T-cell (primary cell): ENCODE results near the gene SLC1A3. TPM values are rescaled to one million over a fixed set of nuclear protein-coding genes. Genes with fewer than 3 reads are reported as not detected.

Experiments used
- ATAC-seq, 4 experiments: fragments of 200-7000 bp in 3 of 4; fragments of 150-1000 bp in 1 of 4; cut with Tn5 transposase; replicated peaks in 1 of 4; 1 replicate in 3 of 4; 2 replicates in 1 of 4; pipeline ENCODE4 v1.10.0; 2021; ENCODE audit warnings: moderate library complexity in 3 of 4, mild to moderate bottlenecking in 2 of 4, moderate number of reproducible peaks in 1 of 4
- CTCF ChIA-PET, 2 donors: fragments of 300-600 bp; sonication (Branson Sonifier 250); formaldehyde crosslinking; loops; one replicate each; lab custom pipeline; 2022; ENCODE audit warnings: antibody characterized with exemption in 2 of 2; lab: Charles Lee
- POLR2A ChIA-PET, 2 donors: fragments of 300-600 bp; sonication (Branson Sonifier 250); formaldehyde crosslinking; loops; one replicate each; lab custom pipeline; 2022; ENCODE audit warnings: antibody characterized with exemption in 2 of 2; lab: Charles Lee
- DNase-seq, 35 experiments: peaks; one replicate each; pipeline versions ENCODE4 v3.0.0 to v3.0.0-alpha.2; 2013 to 2023
- H3K27ac ChIP-seq: one replicate; pipeline ENCODE4 v1.5.1; 2013; ENCODE audit warnings: low read length
- H3K27me3 ChIP-seq, 2 experiments: replicated peaks in 1 of 2; 1 replicate in 1 of 2; 2 replicates in 1 of 2; pipeline versions ENCODE4 v1.6.1 to v1.7.0; 2013; ENCODE audit warnings: low read length in 1 of 2, mixed read lengths in 1 of 2; ENCODE audit not compliant: control insufficient read depth in 2 of 2, insufficient read depth in 2 of 2; ENCODE audit errors: extremely low read depth in 1 of 2
- H3K36me3 ChIP-seq, 2 donors: 1 replicate in 1 of 2; 2 replicates in 1 of 2; pipeline versions ENCODE4 v1.6.1 to v1.7.0; 2013; ENCODE audit warnings: low read length in 1 of 2; ENCODE audit not compliant: control insufficient read depth in 2 of 2, insufficient read depth in 1 of 2; ENCODE audit errors: extremely low read depth in 1 of 2
- H3K4me1 ChIP-seq, 2 experiments: 1 replicate in 1 of 2; 2 replicates in 1 of 2; pipeline versions ENCODE4 v1.6.1 to v1.7.0; 2013; ENCODE audit warnings: low read length in 2 of 2, mixed read lengths in 1 of 2; ENCODE audit not compliant: insufficient read depth in 2 of 2, control insufficient read depth in 1 of 2; ENCODE audit errors: extremely low read depth in 1 of 2
- H3K4me3 ChIP-seq, 2 donors: 1 replicate in 1 of 2; 2 replicates in 1 of 2; pipeline versions ENCODE4 v1.5.1 to v1.7.0; 2013; ENCODE audit warnings: mild to moderate bottlenecking in 2 of 2, low read length in 1 of 2, moderate library complexity in 1 of 2; ENCODE audit not compliant: control insufficient read depth in 1 of 2; ENCODE audit errors: extremely low read depth in 1 of 2
- H3K9me3 ChIP-seq: 2 replicates; pipeline ENCODE4 v1.7.0; 2013
- H3K27ac Mint-ChIP-seq, 2 donors: one replicate each; pipeline ENCODE4 v1.8.0; 2020 to 2021; ENCODE audit warnings: mild to moderate bottlenecking in 2 of 2, mixed read lengths in 2 of 2
- H3K27me3 Mint-ChIP-seq, 2 donors: one replicate each; pipeline ENCODE4 v1.8.0; 2021 to 2022; ENCODE audit warnings: mixed read lengths in 2 of 2
- H3K36me3 Mint-ChIP-seq: one replicate; pipeline ENCODE4 v1.8.0; 2021; ENCODE audit warnings: mixed read lengths
- H3K4me1 Mint-ChIP-seq, 3 donors: one replicate each; pipeline ENCODE4 v1.8.0; 2020 to 2022; ENCODE audit warnings: mixed read lengths in 3 of 3, mild to moderate bottlenecking in 1 of 3
- H3K4me3 Mint-ChIP-seq, 3 donors: one replicate each; pipeline ENCODE4 v1.8.0; 2020 to 2022; ENCODE audit warnings: mild to moderate bottlenecking in 3 of 3, mixed read lengths in 3 of 3, moderate library complexity in 3 of 3
- H3K9me3 Mint-ChIP-seq, 3 donors: one replicate each; pipeline ENCODE4 v1.8.0; 2020 to 2022; ENCODE audit warnings: mixed read lengths in 3 of 3
- WGBS: methylation state at CpG from one replicate; pipeline ENCODE4 v1.1.5; 2013; ENCODE audit warnings: missing lambda C conversion rate; ENCODE audit not compliant: insufficient coverage; 5-methylcytosine and 5-hydroxymethylcytosine counted together
- total RNA-seq, 35 experiments: library from RNA in 6 of 35; stranded (reverse) in 6 of 35; fragments of 120-200 nt in 1 of 35; gene quantifications; one replicate each; pipeline versions ENCODE4 v1.2.1 to v1.2.4 and lab custom pipeline; 2013 to 2026

The SLC1A3 gene
- total RNA-seq, 5 donors from 2014 or later (not counting 1 experiment from before 2014, with no cell fraction given) = 0.12 to 0.25 (median 0.23) TPM; not detected in 2

- Mint-ChIP-seq H3K27me3 (peaks cover 23% of the 10 kb centered on the region in 2 donors), H3K27ac (no peak overlapping the region), H3K4me1 (peaks cover 0 to 3% (median 0%) of the 10 kb centered on the region in 3 donors), H3K36me3 (no peaks in the 10 kb centered on the region), H3K9me3 (no peaks in the 10 kb centered on the region), H3K4me3 (no peak overlapping the region)
- no peak overlapping the region for H3K4me3 ChIP-seq
- H3K27me3 ChIP-seq = peaks cover 0 to 4% of the 10 kb centered on the region in 2 experiments
- no CpG with 5 or more reads among the region's 2 CpGs for WGBS
- no peaks in the 10 kb centered on the region for H3K9me3 ChIP-seq
- no peaks in the 10 kb centered on the region for H3K36me3 ChIP-seq
- POLR2A ChIA-PET = no interaction called here
- H3K4me1 ChIP-seq = no peaks in the 10 kb centered on the region
- CTCF ChIA-PET = interaction anchor here in 1 of 2 donors (0.5 kb wide), 1 partner anchor 28 kb away, joined by 3 read pairs; no protein-coding TSS in a partner anchor
- DNase-seq = no peak
- no peak overlapping the region for H3K27ac ChIP-seq
- ATAC-seq = no peak
Observed at GRCh38 chr5:36628695-36629094, 22.3 kb downstream of the SLC1A3 start.

DNA sequence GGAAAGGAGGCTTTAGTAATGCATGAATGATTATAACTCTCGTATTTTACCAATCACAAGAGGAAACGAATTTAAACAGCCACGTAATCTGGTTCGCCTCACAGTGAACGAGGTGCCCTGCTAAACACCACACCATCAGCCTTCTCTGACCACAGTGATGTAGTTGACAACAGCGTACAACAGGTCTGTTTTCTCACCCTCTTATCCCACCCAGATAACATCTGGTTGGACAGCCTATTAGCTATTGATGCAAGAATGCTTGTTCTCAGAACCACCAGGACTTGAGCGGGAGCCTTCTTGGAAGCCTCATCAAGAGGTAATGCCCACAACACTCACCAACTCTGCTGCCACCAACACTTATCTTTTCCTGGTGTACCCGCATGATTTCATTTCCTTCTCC is 23.3 kb downstream of the SLC1A3 start:
- 65% methylated on average over 5 of the region's 8 CpGs for WGBS
- no peak for ATAC-seq

GRCh38 chr5:36630201-36631145 is 24.1 kb downstream of the SLC1A3 start:
- Histone ChIP-seq H3K36me3 (no peaks in the 10 kb centered on the region), H3K4me1 (no peaks in the 10 kb centered on the region), H3K27me3 (no peaks in the 10 kb centered on the region), H3K9me3 (no peaks in the 10 kb centered on the region), H3K27ac (no peak overlapping the region), H3K4me3 (no peak overlapping the region)
- ChIA-PET CTCF (interaction anchor here in 1 of 2 donors (0.5 kb wide), 1 partner anchor 100 kb away, joined by 3 read pairs; no protein-coding TSS in a partner anchor), POLR2A (no interaction called here)
- Mint-ChIP-seq H3K27me3 (peaks cover 20 to 25% of the 10 kb centered on the region in 2 donors), H3K27ac (no peak overlapping the region), H3K36me3 (no peaks in the 10 kb centered on the region), H3K9me3 (no peaks in the 10 kb centered on the region), H3K4me1 (no peaks in the 10 kb centered on the region), H3K4me3 (no peak overlapping the region)
- no CpG with 5 or more reads among the region's 1 CpG for WGBS
- ATAC-seq (no peak), DNase-seq (no peak)

More for the DNA sequence above, 23.3 kb downstream of the SLC1A3 start:
- ChIA-PET CTCF (interaction anchor here in 1 of 2 donors (0.5 kb wide), 1 partner anchor 100 kb away, joined by 3 read pairs; no protein-coding TSS in a partner anchor), POLR2A (no interaction called here)
- DNase-seq = no peak
- peaks cover 20 to 25% of the 10 kb centered on the region in 2 donors for H3K27me3 Mint-ChIP-seq
- no peaks in the 10 kb centered on the region for H3K4me1 Mint-ChIP-seq
- H3K27ac Mint-ChIP-seq = no peak overlapping the region
- H3K4me3 Mint-ChIP-seq = no peak overlapping the region
- H3K36me3 Mint-ChIP-seq = no peaks in the 10 kb centered on the region
- H3K4me1 ChIP-seq = no peaks in the 10 kb centered on the region
- H3K9me3 Mint-ChIP-seq = no peaks in the 10 kb centered on the region
- H3K36me3 ChIP-seq = no peaks in the 10 kb centered on the region
- no peak overlapping the region for H3K27ac ChIP-seq
- H3K4me3 ChIP-seq = no peak overlapping the region
- no peaks in the 10 kb centered on the region for H3K27me3 ChIP-seq
- no peaks in the 10 kb centered on the region for H3K9me3 ChIP-seq

DNA sequence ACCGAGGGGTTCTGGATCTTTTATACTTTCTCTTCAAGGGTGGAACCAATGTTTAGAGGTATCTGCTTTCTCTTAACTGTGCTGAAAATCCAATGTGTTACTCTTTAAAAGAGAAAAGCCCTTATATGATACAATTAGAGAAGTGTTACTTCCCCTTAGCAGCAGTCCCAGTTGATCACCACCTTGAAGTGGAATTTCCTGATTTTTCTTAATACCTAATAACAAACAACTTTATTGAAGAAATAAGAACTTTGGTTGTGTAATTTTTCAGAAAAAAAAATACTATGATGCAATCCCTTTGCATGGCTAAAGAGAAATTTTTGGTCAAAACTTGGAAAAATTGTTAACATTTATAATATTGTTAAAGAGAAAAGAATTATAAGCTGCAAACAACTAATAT is 24.7 kb downstream of the SLC1A3 start:
- no peak for DNase-seq
- Histone ChIP-seq H3K27me3 (no peaks in the 10 kb centered on the region), H3K4me1 (no peaks in the 10 kb centered on the region), H3K36me3 (no peaks in the 10 kb centered on the region), H3K9me3 (no peaks in the 10 kb centered on the region), H3K27ac (no peak overlapping the region), H3K4me3 (no peak overlapping the region)
- WGBS = no CpG with 5 or more reads among the region's 1 CpG
- H3K27me3 Mint-ChIP-seq = peaks cover 16 to 22% of the 10 kb centered on the region in 2 donors
- H3K4me1 Mint-ChIP-seq = no peaks in the 10 kb centered on the region
- ATAC-seq = no peak
- H3K36me3 Mint-ChIP-seq = no peaks in the 10 kb centered on the region
- H3K27ac Mint-ChIP-seq = no peak overlapping the region
- ChIA-PET POLR2A (no interaction called here), CTCF (no interaction called here)
- H3K4me3 Mint-ChIP-seq = no peak overlapping the region
- H3K9me3 Mint-ChIP-seq = no peaks in the 10 kb centered on the region

DNA sequence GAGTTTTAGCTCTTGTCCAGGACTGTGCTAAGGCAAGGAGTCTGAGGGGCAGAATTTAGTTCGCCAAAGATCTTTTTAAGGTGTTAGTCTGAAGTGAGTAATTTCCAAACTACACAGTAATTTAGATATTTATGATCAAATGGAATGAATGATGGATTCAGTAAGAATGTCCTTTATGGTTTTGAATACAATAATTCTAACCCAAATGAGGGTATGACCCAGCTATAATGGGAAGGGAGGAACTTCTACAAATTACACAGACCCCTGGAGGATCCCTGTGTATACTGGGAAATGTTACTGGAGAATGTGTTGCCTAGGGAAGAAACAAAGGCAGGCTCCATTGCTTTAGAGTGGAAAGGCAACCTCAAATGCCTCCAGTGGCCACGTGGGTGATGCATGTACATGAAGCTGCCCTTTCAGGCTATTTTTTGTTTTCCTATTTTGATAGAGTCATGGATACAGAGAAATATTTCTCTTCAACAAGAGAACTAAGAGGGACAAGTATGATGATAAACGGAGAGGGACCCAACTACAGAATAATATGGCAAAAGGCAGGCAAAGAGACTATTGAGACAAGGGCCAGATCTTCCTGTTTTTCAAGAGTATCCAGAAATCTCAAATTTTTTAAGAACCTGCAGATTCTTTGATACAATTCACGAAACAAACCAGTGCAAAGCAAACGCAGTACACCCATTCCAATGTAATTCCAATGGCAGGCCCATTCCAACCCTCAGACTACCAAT is 25.4 kb downstream of the SLC1A3 start:
- H3K4me3 ChIP-seq = no peak overlapping the region
- Mint-ChIP-seq H3K27me3 (peaks cover 16 to 19% of the 10 kb centered on the region in 2 donors), H3K9me3 (no peaks in the 10 kb centered on the region), H3K4me3 (no peak overlapping the region), H3K36me3 (no peaks in the 10 kb centered on the region), H3K4me1 (no peaks in the 10 kb centered on the region), H3K27ac (no peak overlapping the region)
- no peaks in the 10 kb centered on the region for H3K36me3 ChIP-seq
- H3K4me1 ChIP-seq = no peaks in the 10 kb centered on the region
- H3K27ac ChIP-seq = no peak overlapping the region
- H3K27me3 ChIP-seq = peaks cover 0 to 2% of the 10 kb centered on the region in 2 experiments
- 36% methylated on average over 2 of the region's 5 CpGs for WGBS
- DNase-seq = no peak
- POLR2A ChIA-PET = no interaction called here
- CTCF ChIA-PET = no interaction called here
- ATAC-seq = no peak
- no peaks in the 10 kb centered on the region for H3K9me3 ChIP-seq

DNA sequence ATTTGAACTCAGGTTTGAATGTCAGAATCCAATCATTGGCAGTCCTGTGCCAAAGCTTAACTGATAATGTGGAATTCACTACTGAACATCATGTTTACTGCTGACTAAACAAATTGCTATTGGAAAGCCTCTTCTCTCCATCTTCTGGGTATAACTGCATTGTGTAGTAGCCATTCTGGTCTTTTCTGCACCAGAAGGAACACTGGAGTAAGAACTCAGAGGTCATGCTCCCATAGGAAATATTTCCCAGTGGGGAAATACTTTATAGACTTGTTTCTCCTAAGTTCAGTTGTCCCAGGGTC is 25.9 kb downstream of the SLC1A3 start:
- POLR2A ChIA-PET = no interaction called here

More for the DNA sequence above, 25.9 kb downstream of the SLC1A3 start:
- Histone ChIP-seq H3K9me3 (no peaks in the 10 kb centered on the region), H3K4me1 (no peaks in the 10 kb centered on the region), H3K27me3 (peaks cover 0 to 2% of the 10 kb centered on the region in 2 experiments), H3K36me3 (no peaks in the 10 kb centered on the region), H3K4me3 (no peak overlapping the region), H3K27ac (no peak overlapping the region)
- Mint-ChIP-seq H3K36me3 (no peaks in the 10 kb centered on the region), H3K27me3 (peaks cover 16 to 19% of the 10 kb centered on the region in 2 donors), H3K4me3 (no peak overlapping the region), H3K4me1 (no peaks in the 10 kb centered on the region), H3K27ac (no peak overlapping the region), H3K9me3 (no peaks in the 10 kb centered on the region)
- no peak for DNase-seq
- CTCF ChIA-PET = no interaction called here
- ATAC-seq = no peak
